SK-N-SH (cell line): Measurements from ENCODE around the gene SRGAP2B.
"Not testable (repeated sequence)": the region's sequence is repeated elsewhere in the genome, so short reads cannot be mapped to it uniquely, and the experiment has no call there.

ENCODE experiments used
- EP300 ChIP-seq, 2 experiments: IDR thresholded peaks; 2 replicates each; pipeline versions ENCODE4 v1.4.0 to v1.6.1; 2012; ENCODE audit warnings: borderline replicate concordance in 1 of 2, low read depth in 1 of 2, low read length in 1 of 2
- POLR2AphosphoS5 ChIP-seq: IDR thresholded peaks from 2 replicates; pipeline ENCODE4 v1.6.1; 2012; ENCODE audit warnings: low read depth, low read length
- SMC3 ChIP-seq: IDR thresholded peaks from 2 replicates; pipeline ENCODE4 v1.6.1; 2012; ENCODE audit warnings: low read depth, low read length, improper control_type of control experiment
- ZBTB33 ChIP-seq: IDR thresholded peaks from 2 replicates; pipeline ENCODE4 v1.4.0; 2012; ENCODE audit warnings: low read depth, borderline replicate concordance
- TF ChIP-seq, protein P1 (sequence below): fragments of 200-600 bp; sonication (generic); IDR thresholded peaks from 2 replicates; pipeline ENCODE4 v1.6.1; 2017; ENCODE audit warnings: antibody characterized with exemption, mild to moderate bottlenecking, moderate library complexity

DNA sequence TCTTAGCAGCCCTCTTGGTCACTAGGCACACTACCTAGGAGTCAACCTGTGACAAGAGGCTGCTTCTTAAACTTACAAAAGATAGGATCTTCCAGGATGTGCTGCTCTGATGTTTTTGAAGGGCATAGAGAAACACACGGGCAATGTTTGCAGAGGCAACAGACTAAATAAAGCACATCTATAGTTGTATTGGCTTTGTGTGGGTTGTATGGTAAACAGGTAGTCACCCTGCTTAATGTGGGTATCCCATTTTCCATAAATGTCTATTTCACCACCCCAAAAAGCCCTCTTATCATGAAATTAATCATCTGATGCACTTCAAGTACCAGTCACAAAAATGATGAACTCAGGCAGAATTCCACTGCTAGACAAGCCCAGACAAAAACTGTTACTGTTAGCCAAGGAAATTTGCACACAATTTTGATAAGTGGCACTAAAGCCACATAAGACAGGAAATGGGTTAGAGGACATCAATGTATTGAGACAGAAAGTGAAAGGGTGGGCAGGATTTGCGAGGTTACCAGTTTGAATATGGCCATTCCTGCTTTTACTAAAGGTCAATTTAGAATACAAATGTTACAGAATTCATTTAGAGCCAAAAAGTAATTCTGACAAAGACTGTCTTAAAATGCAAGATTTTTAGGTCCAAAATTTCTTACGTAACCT is 205.5 kb downstream of the SRGAP2B start:
- TF ChIP-seq SMC3; ZBTB33; POLR2AphosphoS5; EP300 (IDR thresholded peaks at IDR 0.05; ENCODE audit: borderline replicate concordance in 1 of 2, low read depth in 1 of 2, low read length in 1 of 2): not testable (repeated sequence)
- TF ChIP-seq, protein P1, sequence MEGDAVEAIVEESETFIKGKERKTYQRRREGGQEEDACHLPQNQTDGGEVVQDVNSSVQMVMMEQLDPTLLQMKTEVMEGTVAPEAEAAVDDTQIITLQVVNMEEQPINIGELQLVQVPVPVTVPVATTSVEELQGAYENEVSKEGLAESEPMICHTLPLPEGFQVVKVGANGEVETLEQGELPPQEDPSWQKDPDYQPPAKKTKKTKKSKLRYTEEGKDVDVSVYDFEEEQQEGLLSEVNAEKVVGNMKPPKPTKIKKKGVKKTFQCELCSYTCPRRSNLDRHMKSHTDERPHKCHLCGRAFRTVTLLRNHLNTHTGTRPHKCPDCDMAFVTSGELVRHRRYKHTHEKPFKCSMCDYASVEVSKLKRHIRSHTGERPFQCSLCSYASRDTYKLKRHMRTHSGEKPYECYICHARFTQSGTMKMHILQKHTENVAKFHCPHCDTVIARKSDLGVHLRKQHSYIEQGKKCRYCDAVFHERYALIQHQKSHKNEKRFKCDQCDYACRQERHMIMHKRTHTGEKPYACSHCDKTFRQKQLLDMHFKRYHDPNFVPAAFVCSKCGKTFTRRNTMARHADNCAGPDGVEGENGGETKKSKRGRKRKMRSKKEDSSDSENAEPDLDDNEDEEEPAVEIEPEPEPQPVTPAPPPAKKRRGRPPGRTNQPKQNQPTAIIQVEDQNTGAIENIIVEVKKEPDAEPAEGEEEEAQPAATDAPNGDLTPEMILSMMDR, result not testable (repeated sequence)
